ENCODE data around the gene ENAM.

DNA sequence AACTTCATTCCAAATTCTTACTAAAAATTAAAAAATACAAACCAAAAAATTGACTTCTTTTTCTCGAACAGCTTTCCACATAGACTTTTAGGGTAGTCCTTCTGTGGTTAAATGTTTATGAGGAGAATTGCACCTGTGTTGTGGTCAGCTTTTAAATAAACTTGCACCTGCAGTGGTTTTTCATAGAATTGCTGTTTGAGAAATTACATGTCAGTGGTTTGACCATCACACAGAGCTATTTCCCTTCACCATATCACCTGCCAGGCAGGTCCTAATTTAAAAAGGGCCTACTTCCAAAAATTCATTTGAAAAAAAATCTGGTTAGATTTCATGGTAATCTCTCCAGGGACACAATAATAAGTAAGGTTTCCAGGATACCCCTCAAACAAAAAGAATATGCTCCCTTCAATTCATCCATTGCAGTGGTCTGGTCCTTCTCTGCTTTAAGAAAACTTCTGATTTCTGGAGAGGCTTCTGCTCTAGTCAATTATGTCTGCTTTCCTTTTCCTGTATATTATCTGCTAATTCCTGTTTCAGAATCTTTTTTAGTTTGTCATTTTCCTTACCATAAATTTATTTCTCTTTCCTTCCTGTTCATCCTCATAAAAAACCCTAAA lies 49.9 kb downstream of the ENAM start:
- TF ChIP-seq, protein P1, sequence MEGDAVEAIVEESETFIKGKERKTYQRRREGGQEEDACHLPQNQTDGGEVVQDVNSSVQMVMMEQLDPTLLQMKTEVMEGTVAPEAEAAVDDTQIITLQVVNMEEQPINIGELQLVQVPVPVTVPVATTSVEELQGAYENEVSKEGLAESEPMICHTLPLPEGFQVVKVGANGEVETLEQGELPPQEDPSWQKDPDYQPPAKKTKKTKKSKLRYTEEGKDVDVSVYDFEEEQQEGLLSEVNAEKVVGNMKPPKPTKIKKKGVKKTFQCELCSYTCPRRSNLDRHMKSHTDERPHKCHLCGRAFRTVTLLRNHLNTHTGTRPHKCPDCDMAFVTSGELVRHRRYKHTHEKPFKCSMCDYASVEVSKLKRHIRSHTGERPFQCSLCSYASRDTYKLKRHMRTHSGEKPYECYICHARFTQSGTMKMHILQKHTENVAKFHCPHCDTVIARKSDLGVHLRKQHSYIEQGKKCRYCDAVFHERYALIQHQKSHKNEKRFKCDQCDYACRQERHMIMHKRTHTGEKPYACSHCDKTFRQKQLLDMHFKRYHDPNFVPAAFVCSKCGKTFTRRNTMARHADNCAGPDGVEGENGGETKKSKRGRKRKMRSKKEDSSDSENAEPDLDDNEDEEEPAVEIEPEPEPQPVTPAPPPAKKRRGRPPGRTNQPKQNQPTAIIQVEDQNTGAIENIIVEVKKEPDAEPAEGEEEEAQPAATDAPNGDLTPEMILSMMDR (IDR thresholded peaks at IDR 0.05; ENCODE audit: low read depth, low read length, poor library complexity, severe bottlenecking) = no peak
- TF ChIP-seq EZH2phosphoT487 (IDR thresholded peaks at IDR 0.05; ENCODE audit: borderline replicate concordance, low read length) = no peak

All from DOHH2 (cell line).